Endothelial cell of umbilical vein (primary cell): ENCODE measurements around the gene PRF1.

ENCODE experiments used
- EZH2 ChIP-seq: IDR thresholded peaks from 2 replicates; pipeline ENCODE4 v1.6.1; 2012; ENCODE audit warnings: borderline replicate concordance, low read depth, mild to moderate bottlenecking, moderate library complexity, low read length, inconsistent platforms; ENCODE audit not compliant: severe bottlenecking
- POLR2A ChIP-seq: IDR thresholded peaks from 2 replicates; pipeline ENCODE4 v1.6.1; 2012; ENCODE audit warnings: low read depth, mild to moderate bottlenecking, control low read depth, low read length
- POLR2AphosphoS5 ChIP-seq: IDR thresholded peaks from 2 replicates; pipeline ENCODE4 v1.6.1; 2012; ENCODE audit warnings: low read depth, mild to moderate bottlenecking, control low read depth, low read length, moderate library complexity; ENCODE audit not compliant: insufficient read depth
- TF ChIP-seq, protein P1 (sequence below), 2 donors: IDR thresholded peaks; 1 replicate in 1 of 2; 2 replicates in 1 of 2; pipeline ENCODE4 v1.5.1; 2011; ENCODE audit warnings: low read length in 2 of 2, mild to moderate bottlenecking in 2 of 2, moderate library complexity in 2 of 2, control low read depth in 1 of 2, inconsistent platforms in 1 of 2, low read depth in 1 of 2; ENCODE audit not compliant: insufficient read depth in 1 of 2; ENCODE audit errors: extremely low read depth in 1 of 2

DNA sequence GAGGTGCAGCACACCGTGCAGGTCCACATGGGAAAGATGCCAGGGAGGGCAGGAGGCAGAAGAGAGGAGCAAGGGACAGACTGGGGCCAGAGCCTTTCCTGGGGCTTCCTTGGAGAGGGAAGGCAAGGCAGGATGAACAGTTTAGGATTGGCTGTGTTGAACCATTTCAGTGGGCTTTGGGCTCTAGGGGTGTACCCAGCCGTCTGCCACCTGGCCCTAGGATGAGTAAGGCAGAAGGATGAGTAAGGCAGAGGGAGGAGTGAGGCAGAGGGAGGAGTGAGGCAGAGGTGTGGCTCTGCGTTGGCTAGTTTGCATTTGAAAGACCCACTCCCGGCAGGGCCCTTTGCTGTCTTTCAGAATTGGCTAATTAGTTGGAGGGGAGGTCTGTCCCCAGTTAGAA is 31.5 kb upstream of the PRF1 start:
- TF ChIP-seq, protein P1, sequence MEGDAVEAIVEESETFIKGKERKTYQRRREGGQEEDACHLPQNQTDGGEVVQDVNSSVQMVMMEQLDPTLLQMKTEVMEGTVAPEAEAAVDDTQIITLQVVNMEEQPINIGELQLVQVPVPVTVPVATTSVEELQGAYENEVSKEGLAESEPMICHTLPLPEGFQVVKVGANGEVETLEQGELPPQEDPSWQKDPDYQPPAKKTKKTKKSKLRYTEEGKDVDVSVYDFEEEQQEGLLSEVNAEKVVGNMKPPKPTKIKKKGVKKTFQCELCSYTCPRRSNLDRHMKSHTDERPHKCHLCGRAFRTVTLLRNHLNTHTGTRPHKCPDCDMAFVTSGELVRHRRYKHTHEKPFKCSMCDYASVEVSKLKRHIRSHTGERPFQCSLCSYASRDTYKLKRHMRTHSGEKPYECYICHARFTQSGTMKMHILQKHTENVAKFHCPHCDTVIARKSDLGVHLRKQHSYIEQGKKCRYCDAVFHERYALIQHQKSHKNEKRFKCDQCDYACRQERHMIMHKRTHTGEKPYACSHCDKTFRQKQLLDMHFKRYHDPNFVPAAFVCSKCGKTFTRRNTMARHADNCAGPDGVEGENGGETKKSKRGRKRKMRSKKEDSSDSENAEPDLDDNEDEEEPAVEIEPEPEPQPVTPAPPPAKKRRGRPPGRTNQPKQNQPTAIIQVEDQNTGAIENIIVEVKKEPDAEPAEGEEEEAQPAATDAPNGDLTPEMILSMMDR (IDR thresholded peaks at IDR 0.05; ENCODE audit: extremely low read depth in 1 of 2, insufficient read depth in 1 of 2, low read depth in 1 of 2, low read length in 2 of 2): no peak
- TF ChIP-seq POLR2A (no peak), EZH2 (no peak), POLR2AphosphoS5 (no peak)
